ENCODE results near the gene STEAP3.

- TF ChIP-seq CTCF (IDR thresholded peaks at IDR 0.05) (no peak), POLR2A (IDR thresholded peaks at IDR 0.05) (no peak)
Observed at GRCh38 chr2:119198240-119198840, 25.3 kb upstream of the STEAP3 start.

All from body of pancreas (tissue), 4 donors.